Activated CD8-positive, alpha-beta memory T cell treated with anti-CD3 and anti-CD28 coated beads, Interleukin-2, amount 50 U/mL, for 24 hours (primary cell): ENCODE data around the gene LDHD.
"Not testable (repeated sequence)": the region's sequence is repeated elsewhere in the genome, so short reads cannot be mapped to it uniquely, and the experiment has no call there.

ENCODE experiments used
- DNase-seq: peaks from one replicate; pipeline ENCODE4 v3.0.0-alpha.2; 2020; ENCODE audit errors: extremely low read depth

Gene LDHD

DNA sequence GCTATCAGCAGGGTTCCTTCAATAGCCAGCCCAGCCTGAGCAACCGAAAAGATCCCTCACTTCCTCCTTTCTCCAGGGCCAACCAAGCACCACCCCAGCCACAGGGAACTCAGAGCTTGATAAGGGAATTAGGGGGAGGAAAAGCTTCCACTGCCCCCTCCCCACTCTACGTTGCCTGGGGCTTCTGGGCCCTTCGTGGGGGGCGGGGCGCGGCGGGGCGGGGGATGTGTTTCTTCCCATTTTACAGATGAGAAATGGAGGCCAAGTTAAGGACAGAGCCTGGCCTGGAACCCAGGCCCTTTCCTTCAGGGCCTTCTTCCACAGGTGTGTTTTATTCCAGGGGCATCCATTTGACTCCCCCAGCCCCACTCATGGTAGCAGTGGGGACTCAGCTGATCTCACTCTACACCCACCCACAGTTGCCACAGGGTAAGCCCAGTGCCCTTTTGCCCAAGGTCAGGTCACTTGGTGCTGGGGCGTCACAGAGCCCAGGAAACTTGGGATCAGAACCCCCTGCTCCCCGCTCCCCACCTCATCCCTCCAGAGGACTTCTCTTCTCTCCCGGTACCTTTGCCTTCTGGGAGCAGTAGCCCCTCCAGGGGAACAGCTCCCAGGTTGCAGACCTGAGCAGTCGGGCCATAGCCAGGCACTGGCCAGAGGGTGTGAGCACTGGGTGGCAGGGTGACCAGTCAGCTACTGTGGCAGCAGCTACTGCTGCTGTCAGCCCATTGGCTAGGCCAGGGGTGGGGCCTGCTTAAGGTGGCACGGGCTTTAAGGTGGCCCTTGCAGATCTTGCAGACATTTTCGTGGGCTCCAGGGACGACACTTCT, at the start of gene LDHD:
Gene LDHD, minus strand, starts transcription at position 700 of the 830 bp plus-strand sequence. Its CDS starts 60 bp downstream, at position 640.
- no peak for DNase-seq

DNA sequence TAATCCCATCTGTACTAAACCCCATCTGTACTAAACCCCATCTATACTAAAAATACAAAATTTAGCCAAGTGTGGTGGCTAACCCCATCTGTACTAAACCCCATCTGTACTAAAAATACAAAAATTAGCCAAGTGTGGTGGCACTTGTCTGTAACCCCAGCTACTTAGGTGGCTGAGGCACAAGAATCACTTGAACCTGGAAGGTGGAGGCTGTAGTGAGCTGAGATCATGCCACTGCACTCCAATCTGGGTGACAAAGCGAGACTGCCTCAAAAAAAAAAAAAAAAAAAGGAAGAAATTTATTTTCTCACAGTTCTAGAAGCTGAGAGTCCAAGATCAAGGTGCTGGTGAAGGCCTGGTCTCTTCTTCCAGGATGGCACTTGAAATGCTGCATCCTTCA, 43.8 kb upstream of the LDHD start:
- no peak for DNase-seq

DNA sequence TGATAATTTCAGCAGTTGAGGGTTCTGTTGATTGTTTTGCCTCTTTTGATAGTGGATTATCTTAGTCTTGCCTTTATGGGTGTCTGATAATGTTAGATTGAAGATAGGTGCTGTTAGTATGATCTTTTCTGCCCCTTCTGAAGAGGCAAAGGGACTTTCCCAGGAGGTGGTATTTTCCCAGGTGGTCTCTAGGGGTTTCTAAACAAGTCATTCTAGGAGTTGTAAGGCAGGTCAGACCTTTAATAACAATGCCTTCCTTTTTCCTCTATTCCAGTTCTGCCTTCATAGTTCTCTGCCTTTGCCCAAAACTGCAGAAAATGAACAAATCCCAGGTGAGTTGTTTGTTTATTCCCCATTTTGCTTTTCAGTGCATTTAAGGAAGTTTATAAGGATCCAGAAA, 36.1 kb upstream of the LDHD start:
- no peak for DNase-seq

DNA sequence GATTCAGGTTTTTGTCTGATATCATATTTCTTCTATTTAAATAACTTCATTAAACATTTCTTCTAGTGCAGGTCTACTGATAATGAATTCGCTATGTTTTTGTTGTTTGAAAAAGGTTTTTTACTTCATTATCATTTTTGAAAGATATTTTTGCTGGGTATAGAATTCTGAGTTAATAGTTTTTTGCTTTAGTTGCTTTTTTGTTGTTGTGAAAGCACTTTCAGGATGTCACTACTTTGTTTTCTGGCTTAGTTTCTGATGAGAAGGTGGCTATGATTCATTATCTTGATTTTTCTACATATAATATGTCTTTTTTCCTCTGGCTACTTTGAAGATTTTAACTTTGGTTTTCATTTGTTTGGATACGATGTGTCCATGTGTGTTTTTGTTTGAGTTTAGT, 35.2 kb upstream of the LDHD start:
- no peak for DNase-seq

DNA sequence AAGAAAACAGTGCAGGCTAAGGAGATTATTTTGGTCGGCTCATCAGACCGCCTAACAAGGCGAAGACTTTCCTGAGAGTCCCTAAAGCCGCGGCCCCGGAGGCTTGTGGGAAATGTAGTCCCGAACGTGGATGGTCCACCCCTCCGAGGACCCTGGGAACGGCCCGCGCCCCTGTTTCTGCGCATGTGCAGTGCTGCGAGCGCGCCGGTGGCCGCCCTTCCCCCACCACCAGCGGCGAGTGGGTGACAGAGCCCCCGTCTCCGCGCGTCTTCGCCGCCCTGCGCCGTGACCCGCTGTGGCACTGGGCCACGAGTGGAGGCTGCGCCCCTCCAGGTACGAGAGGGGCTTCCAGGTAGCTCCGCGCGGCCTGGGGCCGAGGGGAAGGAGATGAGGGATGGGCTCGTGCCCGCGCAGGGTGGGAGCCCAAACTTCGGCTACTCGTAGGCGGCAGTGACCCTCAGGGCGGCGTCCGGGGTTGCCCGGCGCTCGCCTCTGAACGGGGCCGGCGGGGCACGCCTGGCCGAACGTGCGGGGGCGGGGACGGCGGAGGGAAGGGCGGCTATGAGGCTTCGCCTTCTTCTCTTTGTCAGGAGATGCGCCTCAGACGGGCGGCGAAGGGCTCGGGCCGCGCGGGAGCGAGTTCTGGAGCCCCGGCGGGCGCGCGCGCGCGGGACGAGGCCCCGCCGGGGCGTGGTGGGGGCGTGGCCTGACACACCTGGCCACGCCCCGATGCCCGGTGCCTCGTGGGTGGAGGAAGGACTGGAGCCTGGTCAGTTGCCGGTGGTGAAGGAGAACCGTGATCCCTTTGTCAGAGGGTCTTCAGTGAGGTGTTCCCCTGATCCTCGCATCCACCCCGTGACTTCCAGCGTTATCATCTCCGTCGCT, 32.0 kb upstream of the LDHD start, which contains the start of gene ZFP1:
Gene ZFP1, plus strand, starts transcription at position 214 of the 885 bp plus-strand sequence. CDS start 4,428 bp downstream, outside the sequence.
- DNase-seq: peak; percentile 89

DNA sequence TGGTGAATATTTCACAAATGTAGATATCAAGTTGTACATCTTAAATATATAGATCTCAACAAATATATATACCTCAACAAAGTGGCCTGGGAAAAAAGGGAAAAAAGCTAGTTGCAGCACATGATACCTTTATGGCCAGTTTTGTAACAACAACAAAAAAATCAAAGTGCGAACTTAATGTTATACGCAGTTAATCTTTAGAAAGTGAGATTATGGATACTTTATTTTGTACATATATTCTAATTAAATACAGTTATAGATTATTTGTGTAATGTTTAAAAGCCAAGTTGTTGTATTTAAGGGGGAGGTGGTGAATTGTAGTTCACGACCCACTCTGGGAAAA, 31.4 kb upstream of the LDHD start:
- no peak for DNase-seq

DNA sequence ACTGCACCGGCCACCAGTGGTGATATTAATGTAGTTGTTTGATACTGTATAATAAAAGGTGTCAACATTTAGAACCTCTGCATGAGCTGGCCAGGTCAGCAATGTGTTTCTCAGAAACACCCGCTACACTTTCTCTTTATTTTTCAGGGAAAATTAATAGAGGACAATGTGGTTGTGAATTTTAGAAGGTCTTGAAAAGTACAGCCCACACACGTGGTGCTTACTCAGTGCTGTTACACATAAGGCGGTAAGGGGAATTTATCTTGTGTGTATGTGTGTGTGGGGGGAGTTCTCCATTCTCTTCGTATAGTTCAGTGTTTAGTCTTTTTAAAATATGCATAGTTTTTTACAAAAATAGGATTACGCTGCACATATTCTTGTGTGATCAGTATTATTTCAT, 27.4 kb upstream of the LDHD start:
- DNase-seq: no peak

DNA sequence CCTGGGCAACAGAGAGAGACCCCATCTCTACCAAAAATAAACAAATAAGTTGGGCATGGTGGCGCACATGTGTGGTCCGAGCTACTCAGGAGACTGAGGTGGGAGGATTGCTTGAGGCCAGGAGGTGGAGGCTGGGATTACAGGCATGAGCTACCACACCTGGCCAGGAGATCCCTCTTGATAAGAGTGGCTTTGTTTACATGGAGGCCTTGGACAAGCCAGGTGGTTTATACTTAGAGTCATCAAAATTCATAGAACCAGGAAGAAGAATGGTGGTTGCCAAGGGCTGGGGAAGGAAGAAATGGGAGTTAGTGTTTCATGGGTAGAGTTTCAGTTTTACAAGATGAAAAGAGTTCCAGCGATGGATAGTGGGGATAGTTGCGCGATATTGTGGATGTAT, 22.9 kb upstream of the LDHD start:
- no peak for DNase-seq

DNA sequence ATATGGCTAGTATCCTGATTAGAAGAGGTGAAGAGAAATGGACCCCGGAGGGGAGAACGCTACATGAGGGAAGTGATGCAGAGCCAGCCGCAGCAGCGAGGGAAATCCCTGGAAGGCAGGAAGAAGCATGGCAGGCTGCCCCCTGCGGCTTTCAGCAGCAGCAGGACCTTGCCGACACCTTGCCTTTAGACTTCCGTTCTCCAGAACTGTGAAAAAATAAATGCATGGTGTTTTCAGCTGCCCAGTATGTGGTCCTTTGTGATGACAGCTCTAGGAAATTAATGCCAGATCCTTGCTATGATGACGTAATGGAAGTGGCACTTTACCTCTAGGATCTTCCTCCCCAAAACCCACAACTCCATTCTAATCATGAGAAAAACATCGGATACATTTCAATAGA, 22.1 kb upstream of the LDHD start:
- DNase-seq: no peak

DNA sequence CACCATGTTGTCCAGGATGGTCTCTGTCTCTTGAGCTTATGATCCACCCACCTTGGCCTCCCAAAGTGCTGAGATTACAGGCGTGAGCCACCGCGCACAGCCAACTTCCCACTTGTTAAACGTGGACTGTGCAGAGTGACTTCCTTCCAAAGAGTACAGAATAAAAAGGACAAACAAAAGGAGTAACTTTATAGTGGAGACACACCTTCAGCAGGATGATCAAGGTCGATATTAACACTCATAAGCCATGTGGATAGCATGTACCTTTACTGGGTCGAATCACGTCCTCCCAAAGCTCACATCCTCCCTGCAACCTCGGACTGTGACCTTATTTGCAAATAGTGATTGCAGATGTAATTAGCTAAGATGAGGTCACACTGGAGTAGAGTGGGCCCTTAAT, 21.7 kb upstream of the LDHD start:
- DNase-seq: no peak

DNA sequence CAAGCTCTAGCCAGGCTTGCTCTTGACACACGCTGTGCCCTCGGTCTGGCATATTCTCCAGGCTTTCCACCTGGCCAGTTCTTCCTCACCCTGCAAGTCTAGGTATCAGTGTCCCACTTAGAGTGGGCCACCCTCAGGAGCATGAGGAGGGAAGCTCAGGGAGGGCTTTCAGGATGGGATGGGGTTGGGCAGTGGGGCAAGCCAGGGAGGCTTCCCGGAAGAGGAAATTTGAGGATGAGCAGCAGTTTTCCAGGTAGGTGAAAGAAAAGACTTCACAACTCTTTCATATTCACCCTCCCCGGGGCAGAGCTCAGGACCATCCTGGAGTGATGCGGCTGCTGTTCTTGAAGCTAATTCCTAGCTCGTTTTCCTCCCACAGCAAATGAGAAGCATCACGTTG, 14.5 kb upstream of the LDHD start:
- no peak for DNase-seq

DNA sequence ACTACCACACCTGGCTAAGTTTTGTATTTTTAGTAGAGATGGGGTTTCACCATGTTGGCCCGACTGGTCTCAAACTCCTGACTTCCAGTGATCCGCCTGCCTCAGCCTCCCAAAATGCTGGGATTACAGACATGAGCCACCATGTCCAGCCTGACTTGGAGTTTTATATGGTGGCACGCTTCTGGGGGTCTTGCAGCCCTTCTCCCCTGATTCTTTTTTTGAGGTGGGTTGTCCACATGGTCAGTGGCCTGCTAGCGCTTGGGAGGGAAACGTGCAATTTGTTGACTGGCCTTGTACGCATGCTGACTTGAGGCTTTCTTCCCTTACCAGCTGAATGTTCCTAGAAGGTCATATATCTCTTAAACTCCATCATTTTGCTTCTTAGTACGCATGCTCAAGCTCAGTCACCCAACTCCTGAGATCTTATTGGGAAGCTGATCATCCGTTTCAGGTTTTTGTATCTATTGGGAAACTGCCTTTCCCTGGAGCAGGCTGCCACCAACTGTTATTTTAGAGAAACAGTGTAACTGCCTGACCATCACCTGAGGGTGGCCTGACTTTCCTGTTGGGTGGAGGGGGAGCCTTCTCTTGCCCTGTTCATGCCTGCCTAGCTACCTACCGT, 13.7 kb upstream of the LDHD start:
- DNase-seq: no peak

DNA sequence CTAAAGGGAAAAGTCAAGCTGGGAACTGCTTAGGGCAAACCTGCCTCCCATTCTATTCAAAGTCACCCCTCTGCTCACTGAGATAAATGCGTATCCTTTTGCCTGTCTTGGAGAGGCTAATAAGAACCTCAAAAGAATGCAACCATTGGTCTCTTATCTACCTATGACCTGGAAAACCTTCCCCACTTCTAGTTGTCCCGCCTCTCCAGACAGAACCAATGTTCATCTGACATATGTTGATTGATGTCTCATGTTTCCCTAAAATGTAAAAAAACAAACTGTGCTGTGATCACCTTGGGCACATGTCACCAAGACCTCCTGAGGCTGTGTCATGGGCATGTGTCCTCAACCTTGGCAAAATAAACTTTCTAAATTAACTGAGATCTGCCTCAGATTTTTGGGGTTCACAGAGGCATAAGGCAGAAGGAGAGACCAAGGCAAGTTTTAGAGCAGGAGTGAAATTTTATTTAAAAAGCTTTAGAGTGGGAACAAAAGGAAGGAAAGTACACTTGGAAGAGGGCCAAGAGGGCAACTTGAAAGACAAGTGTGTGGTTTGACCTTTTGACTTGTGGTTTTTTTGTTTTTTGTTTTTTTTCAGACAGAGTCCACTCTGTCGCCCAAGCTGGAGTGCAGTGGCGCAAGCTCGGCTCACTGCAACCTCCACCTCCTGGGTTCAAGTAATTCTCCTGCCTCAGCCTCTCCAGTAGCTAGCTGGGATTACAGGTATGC, 13.0 kb upstream of the LDHD start:
- DNase-seq: not testable (repeated sequence)

DNA sequence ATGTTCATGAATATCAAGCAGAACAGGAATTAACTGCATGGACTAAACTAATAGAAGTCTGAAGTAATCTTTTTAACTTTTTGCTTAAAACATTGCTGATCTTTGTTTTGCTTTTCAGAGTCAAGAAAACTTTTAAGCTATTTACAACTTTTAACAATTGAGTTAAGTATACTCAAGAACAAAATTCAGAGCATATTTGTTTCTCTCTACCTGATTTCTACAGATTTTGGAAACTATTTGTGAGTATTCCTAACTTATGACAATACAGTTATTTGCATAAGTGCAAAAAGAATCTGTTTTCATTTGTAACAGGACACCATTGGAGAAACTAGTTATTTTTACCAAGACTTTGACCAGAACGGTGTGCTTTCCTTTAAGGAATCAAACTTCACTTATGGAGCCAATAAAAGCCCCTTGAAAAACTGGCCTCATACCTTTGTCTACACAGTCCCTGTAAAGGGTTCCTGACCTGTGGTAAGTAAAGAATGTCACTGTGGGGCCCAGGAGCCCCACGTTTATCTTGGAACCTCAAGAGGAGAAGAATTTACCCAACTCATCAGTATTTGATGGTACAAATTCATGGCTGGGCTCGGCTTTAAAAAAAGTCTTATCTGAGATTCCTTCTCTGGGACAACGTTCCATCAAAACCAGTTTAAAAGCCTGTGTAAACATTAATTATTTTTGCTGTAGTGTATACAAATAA, 11.3 kb upstream of the LDHD start:
- no peak for DNase-seq

DNA sequence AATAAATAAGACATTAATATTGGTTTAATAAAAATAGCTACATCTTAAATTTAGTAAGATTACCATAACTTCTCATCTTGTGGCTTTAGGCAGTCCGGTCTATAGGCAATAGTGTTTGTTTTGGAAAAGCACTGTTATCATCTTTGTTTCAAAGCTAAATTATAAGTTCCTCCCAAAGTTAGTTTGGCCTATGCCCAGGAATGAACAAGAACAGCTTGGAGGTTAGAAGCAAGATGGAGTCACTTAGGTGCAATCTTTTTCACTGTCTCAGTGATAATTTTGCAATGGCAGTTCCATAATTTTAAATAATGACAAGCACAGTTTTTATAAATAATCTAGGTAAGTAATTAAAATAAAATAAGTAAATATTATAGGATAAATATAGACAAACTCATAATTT, 6.0 kb upstream of the LDHD start:
- no peak for DNase-seq

DNA sequence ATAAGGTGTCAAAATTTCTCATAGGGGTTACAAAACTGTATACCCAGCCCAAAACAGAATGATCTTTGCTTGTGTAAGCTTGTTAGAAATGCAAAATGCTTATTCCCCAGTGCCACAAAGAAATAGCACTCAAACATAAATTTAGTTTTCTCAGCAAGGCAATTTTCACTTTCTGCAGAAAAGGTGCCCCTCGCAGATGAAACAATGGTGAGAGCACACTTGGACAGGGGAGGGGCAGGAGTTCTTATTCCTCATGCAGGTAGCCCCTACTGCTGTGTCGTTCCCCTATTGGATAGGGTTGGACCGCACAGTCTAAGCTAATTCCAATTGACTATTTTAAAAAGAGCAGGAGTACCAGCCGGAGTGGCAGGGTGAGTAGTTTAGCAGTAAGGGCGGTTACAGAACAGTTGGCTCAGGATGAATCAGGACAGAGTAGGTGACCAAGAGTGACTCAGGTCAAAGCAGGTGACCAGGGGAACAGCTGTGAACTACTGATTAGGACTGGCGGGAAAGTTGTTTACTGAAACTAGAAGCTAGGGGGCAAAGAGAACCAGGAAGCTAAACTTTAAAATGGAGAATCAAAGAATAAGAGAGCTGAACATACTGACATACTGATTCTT, 5.5 kb upstream of the LDHD start:
- DNase-seq: no peak

DNA sequence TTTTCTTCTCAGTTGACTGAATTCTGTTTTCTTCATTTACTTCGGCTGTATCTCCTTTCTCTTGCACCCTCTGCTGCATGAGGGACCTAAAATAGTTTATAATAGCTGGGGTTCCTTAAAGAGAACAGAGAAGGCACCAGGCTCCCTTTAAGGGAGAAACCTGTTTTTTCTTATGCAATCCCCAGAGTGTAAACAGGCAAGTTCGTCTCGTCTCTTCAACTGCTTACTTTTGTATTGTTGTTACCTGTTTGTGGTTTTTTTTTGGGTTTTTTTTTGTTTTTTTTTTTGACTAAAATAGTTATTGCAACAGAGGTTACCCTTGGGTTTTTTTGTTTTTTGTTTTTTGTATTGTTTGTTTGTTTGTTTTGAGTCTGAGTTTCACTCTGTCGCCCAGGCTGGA, 3.7 kb upstream of the LDHD start:
- no peak for DNase-seq

DNA sequence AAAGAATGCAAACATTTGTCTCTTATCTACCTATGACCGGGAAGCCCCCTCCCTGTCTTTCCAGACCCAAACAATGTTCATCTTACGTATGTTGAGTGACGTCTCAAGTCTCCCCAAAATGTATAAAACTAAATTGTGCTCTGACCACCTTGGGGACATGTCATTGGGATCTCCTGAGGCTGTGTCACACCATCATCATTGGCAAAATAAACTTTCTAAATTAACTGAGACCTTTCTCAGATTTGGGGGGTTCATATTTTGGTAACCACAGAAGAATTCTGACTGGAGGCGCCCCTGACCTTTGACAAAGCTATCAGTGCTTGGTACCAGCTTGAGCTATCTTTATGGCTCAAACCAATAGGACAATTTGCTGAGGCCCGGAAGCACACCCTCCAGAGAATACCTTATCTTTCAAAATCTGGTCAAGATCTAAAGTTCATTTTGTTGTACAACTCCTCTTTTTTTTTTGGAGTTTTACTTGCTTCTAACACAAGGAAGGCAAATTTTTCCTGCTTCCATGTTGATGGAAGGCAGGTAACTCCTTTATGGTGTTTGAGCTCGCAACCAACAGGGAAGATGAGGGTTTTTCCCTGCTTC, 2.5 kb upstream of the LDHD start:
- DNase-seq: no peak

DNA sequence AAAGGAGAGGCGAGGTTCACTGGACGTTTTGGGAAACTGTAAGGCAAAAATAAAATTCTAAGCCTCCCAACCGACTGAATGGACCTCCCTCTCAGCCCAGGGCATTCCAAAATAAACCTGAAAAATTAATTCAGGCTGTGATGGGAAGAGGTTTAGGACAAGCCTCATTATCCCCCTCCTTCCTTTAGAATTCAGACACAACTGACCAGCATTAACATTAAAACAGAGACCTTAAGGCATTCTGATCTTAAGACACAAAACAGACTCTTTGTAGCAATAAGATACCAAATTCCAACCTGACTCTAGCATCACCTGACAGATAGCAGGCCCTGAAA, 298 bp upstream of the LDHD start:
- no peak for DNase-seq
